HUES48 (cell line): ENCODE data around the gene RUNX1.

Experiments used
- H3K27ac ChIP-seq: one replicate; pipeline ENCODE4 v1.7.0; 2013; ENCODE audit warnings: low read depth, low read length, inconsistent platforms
- H3K27me3 ChIP-seq: 2 replicates; pipeline ENCODE4 v1.6.1; 2013; ENCODE audit warnings: mild to moderate bottlenecking, low read length; ENCODE audit not compliant: control insufficient read depth, insufficient read depth
- H3K36me3 ChIP-seq: 2 replicates; pipeline ENCODE4 v1.6.1; 2013; ENCODE audit warnings: low read length; ENCODE audit not compliant: control insufficient read depth, insufficient read depth
- H3K4me1 ChIP-seq: 2 replicates; pipeline ENCODE4 v1.6.1; 2013; ENCODE audit warnings: mild to moderate bottlenecking, low read length; ENCODE audit not compliant: control insufficient read depth, insufficient read depth
- H3K4me3 ChIP-seq: 2 replicates; pipeline ENCODE4 v1.5.1; 2013; ENCODE audit warnings: mild to moderate bottlenecking, low read depth, low read length
- H3K9ac ChIP-seq: 2 replicates; pipeline ENCODE4 v1.6.1; 2013; ENCODE audit warnings: mild to moderate bottlenecking, low read depth, low read length, moderate library complexity
- H3K9me3 ChIP-seq: 2 replicates; pipeline ENCODE4 v1.6.1; 2013; ENCODE audit warnings: low read length; ENCODE audit not compliant: control insufficient read depth, insufficient read depth

Gene RUNX1

GRCh38 chr21:34740198-34740597 is 308.9 kb downstream of the RUNX1 start:
- H3K4me1 ChIP-seq: no peaks in the 10 kb centered on the region
- no peaks in the 10 kb centered on the region for H3K36me3 ChIP-seq
- no peak overlapping the region for H3K9ac ChIP-seq
- no peaks in the 10 kb centered on the region for H3K9me3 ChIP-seq
- no peak overlapping the region for H3K4me3 ChIP-seq
- no peaks in the 10 kb centered on the region for H3K27me3 ChIP-seq
- no peak overlapping the region for H3K27ac ChIP-seq
